SK-N-SH (cell line): Measurements from ENCODE around the gene NR2F1-AS1. TPM values are rescaled to one million over a fixed set of nuclear protein-coding genes. Genes with fewer than 3 reads are reported as not detected.

Source experiments
- CTCF ChIA-PET: fragments of 300-600, 350-600 bp; formaldehyde crosslinking; extraction: SDS; loops from one replicate; lab custom pipeline; 2021; lab: Yijun Ruan, JAX
- POLR2A ChIA-PET: fragments of 350-600 bp; sonication (Branson Sonifier 250); formaldehyde crosslinking; extraction: SDS; loops from one replicate; lab custom pipeline; 2020; ENCODE audit warnings: antibody characterized with exemption, inconsistent platforms; lab: Yijun Ruan, JAX
- DNase-seq: peaks from one replicate; pipeline ENCODE4 v3.0.0; 2012
- H2AFZ ChIP-seq: fragments of 200-600 bp; sonication (generic); 2 replicates; pipeline ENCODE4 v1.8.1; 2016; ENCODE audit warnings: antibody characterized with exemption, mild to moderate bottlenecking, low read depth
- H3F3A ChIP-seq: fragments of 200-600 bp; sonication (generic); replicated peaks from 2 replicates; pipeline ENCODE3; 2016; ENCODE audit warnings: antibody characterized with exemption, mild to moderate bottlenecking; ENCODE audit not compliant: insufficient read depth
- H3K27ac ChIP-seq, 2 experiments: fragments of 200-500 bp in 1 of 2; fragments of 200-600 bp in 1 of 2; sonication (Bioruptor generic) in 1 of 2; sonication (generic), shearing (Covaris generic) in 1 of 2; 2 replicates each; pipeline versions ENCODE4 v1.5.1 to v1.6.1; 2014 to 2016; ENCODE audit warnings: low read depth in 2 of 2, inconsistent platforms in 1 of 2, low read length in 1 of 2, mild to moderate bottlenecking in 1 of 2, mixed read lengths in 1 of 2
- H3K27me3 ChIP-seq: fragments of 200-600 bp; sonication (generic), shearing (Covaris generic); 2 replicates; pipeline ENCODE4 v1.6.1; 2016; ENCODE audit warnings: mixed run types; ENCODE audit not compliant: insufficient read depth
- H3K36me3 ChIP-seq, 2 experiments: fragments of 200-500 bp in 1 of 2; fragments of 200-600 bp in 1 of 2; sonication (Bioruptor generic) in 1 of 2; sonication (generic) in 1 of 2; replicated peaks in 1 of 2; 2 replicates each; pipeline versions ENCODE3 to v1.5.1; 2014 to 2016; ENCODE audit warnings: low read length in 1 of 2, mild to moderate bottlenecking in 1 of 2; ENCODE audit not compliant: insufficient read depth in 2 of 2, control insufficient read depth in 1 of 2
- H3K4me1 ChIP-seq, 2 experiments: fragments of 200-500 bp in 1 of 2; fragments of 200-600 bp in 1 of 2; sonication (Bioruptor generic) in 1 of 2; sonication (generic), shearing (Covaris generic) in 1 of 2; 2 replicates each; pipeline versions ENCODE4 v1.5.1 to v1.6.1; 2014 to 2016; ENCODE audit warnings: low read depth in 1 of 2, low read length in 1 of 2, mixed run types in 1 of 2; ENCODE audit not compliant: insufficient read depth in 2 of 2, control insufficient read depth in 1 of 2
- H3K4me2 ChIP-seq: fragments of 200-600 bp; sonication (generic), shearing (Covaris generic); 2 replicates; pipeline ENCODE4 v1.6.1; 2017; ENCODE audit warnings: mixed run types
- H3K4me3 ChIP-seq, 2 experiments: fragments of 200-500 bp in 1 of 2; fragments of 200-600 bp in 1 of 2; sonication (Bioruptor generic) in 1 of 2; sonication (generic), shearing (Covaris generic) in 1 of 2; 2 replicates each; pipeline versions ENCODE4 v1.5.1 to v1.8.1; 2014 to 2016; ENCODE audit warnings: low read depth in 2 of 2, inconsistent platforms in 1 of 2, low read length in 1 of 2, mild to moderate bottlenecking in 1 of 2, mixed read lengths in 1 of 2, moderate library complexity in 1 of 2
- H3K79me2 ChIP-seq: fragments of 200-600 bp; sonication (generic); 2 replicates; pipeline ENCODE4 v1.8.1; 2017; ENCODE audit warnings: mild to moderate bottlenecking; ENCODE audit not compliant: insufficient read depth
- H3K9ac ChIP-seq: fragments of 200-600 bp; sonication (generic); 2 replicates; pipeline ENCODE4 v1.6.1; 2017; ENCODE audit warnings: mixed run types
- H3K9me2 ChIP-seq: fragments of 200-600 bp; sonication (generic); 2 replicates; pipeline ENCODE4 v1.6.1; 2017; ENCODE audit warnings: mixed run types
- H3K9me3 ChIP-seq: fragments of 200-600 bp; sonication (generic); 2 replicates; pipeline ENCODE4 v1.6.1; 2017; ENCODE audit warnings: mixed run types, mild to moderate bottlenecking, moderate library complexity
- H4K20me1 ChIP-seq: fragments of 200-600 bp; sonication (generic); 2 replicates; pipeline ENCODE4 v1.6.1; 2017; ENCODE audit warnings: mild to moderate bottlenecking, mixed run types; ENCODE audit not compliant: insufficient read depth
- CTCF ChIP-seq: fragments of 200-600 bp; sonication (generic); IDR thresholded peaks from 2 replicates; pipeline ENCODE4 v1.6.1; 2017; ENCODE audit warnings: antibody characterized with exemption, mild to moderate bottlenecking, moderate library complexity
- FOXJ3 ChIP-seq: sonication (generic); formaldehyde crosslinking; IDR thresholded peaks from 2 replicates; pipeline ENCODE4 v1.5.1; 2020; ENCODE audit warnings: mild to moderate bottlenecking, missing genetic modification reagents
- GABPA ChIP-seq: IDR thresholded peaks from 2 replicates; pipeline ENCODE4 v1.4.0; 2012; ENCODE audit warnings: low read depth, mild to moderate bottlenecking
- NRF1 ChIP-seq: IDR thresholded peaks from 2 replicates; pipeline ENCODE4 v1.6.1; 2012; ENCODE audit warnings: low read depth, mild to moderate bottlenecking, low read length
- POLR2AphosphoS5 ChIP-seq: IDR thresholded peaks from 2 replicates; pipeline ENCODE4 v1.6.1; 2012; ENCODE audit warnings: low read depth, low read length
- REST ChIP-seq: IDR thresholded peaks from 2 replicates; pipeline ENCODE4 v1.6.1; 2012; ENCODE audit warnings: mild to moderate bottlenecking, low read depth, low read length, moderate library complexity
- TCF12 ChIP-seq: IDR thresholded peaks from 2 replicates; pipeline ENCODE4 v1.4.0; 2012
- WGBS: methylation state at CpG from one replicate; pipeline ENCODE4 v1.1.6; 2017; ENCODE audit warnings: low lambda C conversion rate; 5-methylcytosine and 5-hydroxymethylcytosine counted together
- polyA plus RNA-seq, 3 experiments: library from polyadenylated mRNA; depleted of rRNA; stranded (reverse); fragments of >200 nt; gene quantifications; 2 replicates each; pipeline ENCODE4 v1.2.3, GENCODE V29; 2012
- TF ChIP-seq, protein P1 (sequence below): fragments of 150-350 bp; IDR thresholded peaks from 2 replicates; pipeline ENCODE4 v1.6.1; 2017; ENCODE audit warnings: antibody characterized with exemption, low read length, low read depth, borderline replicate concordance
- TF ChIP-seq, protein P2 (sequence below): IDR thresholded peaks from 2 replicates; pipeline ENCODE4 v1.4.0; 2012; ENCODE audit warnings: low read depth, borderline replicate concordance

The NR2F1-AS1 gene
- polyA plus RNA-seq, 1 of the 3 experiments (the other 2 are of a cell fraction) = 7.4 TPM

- Histone ChIP-seq H3K9me3 (no peaks in the 10 kb centered on the region), H4K20me1 (no peaks in the 10 kb centered on the region), H3K9me2 (no peaks in the 10 kb centered on the region), H3F3A (no peaks in the 10 kb centered on the region), H3K27ac (no peak overlapping the region), H3K27me3 (no peaks in the 10 kb centered on the region), H3K36me3 (peaks cover 0 to 13% of the 10 kb centered on the region in 2 experiments), H3K4me1 (no peaks in the 10 kb centered on the region; a peak in 2 of 4 replicates), H2AFZ (no peak overlapping the region), H3K4me3 (no peak overlapping the region), H3K4me2 (no peak overlapping the region), H3K79me2 (no peaks in the 10 kb centered on the region), H3K9ac (no peak overlapping the region)
- 100% methylated on average over 1 of the region's 1 CpG for WGBS
- TF ChIP-seq TCF12 = no peak
- DNase-seq = no peak
- POLR2A ChIA-PET = no interaction called here
- CTCF ChIA-PET = no interaction called here
These were observed 126.1 kb downstream of the NR2F1-AS1 start for GRCh38 chr5:93454896-93455295.

GRCh38 chr5:93452255-93452654, 128.8 kb downstream of the NR2F1-AS1 start:
- H2AFZ ChIP-seq = no peak overlapping the region
- H3K79me2 ChIP-seq = no peaks in the 10 kb centered on the region
- H3K4me2 ChIP-seq = peak overlapping the region; percentile 60; the same call in 1 of the 2 replicates
- H3K27ac ChIP-seq = no peak overlapping the region
- H3K27me3 ChIP-seq = no peaks in the 10 kb centered on the region
- H3K9me3 ChIP-seq = no peaks in the 10 kb centered on the region
- H3K4me1 ChIP-seq = no peaks in the 10 kb centered on the region; a peak in 2 of 4 replicates
- no peaks in the 10 kb centered on the region for H4K20me1 ChIP-seq
- H3K4me3 ChIP-seq = peak overlapping the region in 1 of 2 experiments; percentile 14; a peak in 1 of 4 replicates
- H3K9me2 ChIP-seq = no peaks in the 10 kb centered on the region
- TF ChIP-seq, protein P1, sequence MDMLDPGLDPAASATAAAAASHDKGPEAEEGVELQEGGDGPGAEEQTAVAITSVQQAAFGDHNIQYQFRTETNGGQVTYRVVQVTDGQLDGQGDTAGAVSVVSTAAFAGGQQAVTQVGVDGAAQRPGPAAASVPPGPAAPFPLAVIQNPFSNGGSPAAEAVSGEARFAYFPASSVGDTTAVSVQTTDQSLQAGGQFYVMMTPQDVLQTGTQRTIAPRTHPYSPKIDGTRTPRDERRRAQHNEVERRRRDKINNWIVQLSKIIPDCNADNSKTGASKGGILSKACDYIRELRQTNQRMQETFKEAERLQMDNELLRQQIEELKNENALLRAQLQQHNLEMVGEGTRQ = no peak
- POLR2A ChIA-PET = no interaction called here
- no peak overlapping the region for H3K9ac ChIP-seq
- CTCF ChIA-PET = no interaction called here
- H3F3A ChIP-seq = no peaks in the 10 kb centered on the region
- DNase-seq = no peak
- H3K36me3 ChIP-seq = peaks cover 0 to 7% of the 10 kb centered on the region in 2 experiments

DNA sequence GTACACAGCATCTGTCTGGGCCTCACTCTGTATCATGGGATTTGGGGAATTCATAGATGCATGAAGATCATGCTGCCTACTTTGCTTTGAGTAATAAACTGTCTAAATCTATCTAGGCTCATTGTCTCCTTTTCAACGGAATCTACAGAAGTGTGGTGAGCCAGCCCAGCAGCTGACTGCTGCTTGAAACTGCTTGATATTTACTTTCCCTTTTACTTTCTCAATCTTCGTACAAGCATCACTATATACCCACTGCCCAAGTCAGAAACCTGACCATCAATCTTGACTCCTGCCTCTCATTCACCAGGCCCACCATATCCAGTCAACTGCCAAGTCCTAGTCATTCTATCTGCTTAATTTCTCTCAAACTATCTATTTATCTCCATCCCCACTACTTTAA, 142.9 kb downstream of the NR2F1-AS1 start:
- Histone ChIP-seq H3K79me2 (no peaks in the 10 kb centered on the region; the same call in 1 of the 2 replicates), H3K27me3 (no peaks in the 10 kb centered on the region), H3K4me2 (no peak overlapping the region), H3K9me2 (no peaks in the 10 kb centered on the region), H2AFZ (no peak overlapping the region), H3K4me1 (no peaks in the 10 kb centered on the region), H3F3A (no peaks in the 10 kb centered on the region), H3K27ac (no peak overlapping the region), H3K36me3 (peaks cover 2 to 11% of the 10 kb centered on the region in 2 experiments), H3K4me3 (no peak overlapping the region), H3K9ac (no peak overlapping the region), H4K20me1 (no peaks in the 10 kb centered on the region), H3K9me3 (no peaks in the 10 kb centered on the region)
- 85% methylated on average over 2 of the region's 2 CpGs for WGBS
- TF ChIP-seq FOXJ3 (CRISPR knock-in tag) = no peak
- TF ChIP-seq GABPA = no peak
- TF ChIP-seq REST = no peak
- no peak for TF ChIP-seq POLR2AphosphoS5
- no peak for TF ChIP-seq CTCF
- TF ChIP-seq, protein P2, sequence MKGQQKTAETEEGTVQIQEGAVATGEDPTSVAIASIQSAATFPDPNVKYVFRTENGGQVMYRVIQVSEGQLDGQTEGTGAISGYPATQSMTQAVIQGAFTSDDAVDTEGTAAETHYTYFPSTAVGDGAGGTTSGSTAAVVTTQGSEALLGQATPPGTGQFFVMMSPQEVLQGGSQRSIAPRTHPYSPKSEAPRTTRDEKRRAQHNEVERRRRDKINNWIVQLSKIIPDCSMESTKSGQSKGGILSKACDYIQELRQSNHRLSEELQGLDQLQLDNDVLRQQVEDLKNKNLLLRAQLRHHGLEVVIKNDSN = no peak
- TF ChIP-seq NRF1 = no peak
- TF ChIP-seq, protein P1 = no peak
- POLR2A ChIA-PET = no interaction called here
- CTCF ChIA-PET = no interaction called here
- DNase-seq = no peak
